K562 (cell line): ENCODE results near the gene SOCS3. TPM values are rescaled to one million over a fixed set of nuclear protein-coding genes. Genes with fewer than 3 reads are reported as not detected.

Experiments used
- CEBPG ChIP-seq, 3 experiments: fragments of 200-800 bp in 1 of 3; sonication (Bioruptor generic) in 1 of 3; sonication (generic) in 1 of 3; formaldehyde crosslinking in 1 of 3; IDR thresholded peaks in 2 of 3; conservative IDR thresholded peaks in 1 of 3; 2 replicates each; pipeline versions ENCODE4 v1.6.1 to v1.8.0; 2016 to 2022; ENCODE audit warnings: missing compliant biosample characterization in 2 of 3, missing genetic modification characterization in 2 of 3, mild to moderate bottlenecking in 1 of 3, missing genetic modification reagents in 1 of 3
- POLR2AphosphoS5 ChIP-seq: IDR thresholded peaks from 2 replicates; pipeline ENCODE4 v1.6.1; 2011; ENCODE audit warnings: mild to moderate bottlenecking, low read depth, low read length, moderate library complexity; ENCODE audit not compliant: control insufficient read depth, insufficient read depth
- SMAD4 ChIP-seq: fragments of 250-450 bp; sonication (Bioruptor Pico); conservative IDR thresholded peaks from 2 replicates; pipeline ENCODE4 v1.8.0; 2021; ENCODE audit warnings: inconsistent platforms, mild to moderate bottlenecking, moderate library complexity
- SMC3 ChIP-seq: conservative IDR thresholded peaks from 2 replicates; pipeline ENCODE4 v1.6.1; 2011; ENCODE audit warnings: low read depth, low read length, improper control_type of control experiment; ENCODE audit not compliant: insufficient read depth
- ZNF589 ChIP-seq: fragments of 200-800 bp; sonication (Bioruptor generic); IDR thresholded peaks from 2 replicates; pipeline ENCODE4 v1.6.1; 2016; ENCODE audit warnings: low read depth, missing genetic modification characterization, missing compliant biosample characterization
- ZNF830 ChIP-seq: fragments of 250-450 bp; sonication (Bioruptor Pico); IDR thresholded peaks from 2 replicates; pipeline ENCODE4 v1.5.0; 2021; ENCODE audit warnings: mild to moderate bottlenecking
- polyA plus RNA-seq, 8 experiments: library from polyadenylated mRNA; depleted of rRNA in 4 of 8; stranded (reverse) in 5 of 8; unstranded in 3 of 8; fragments of >200 nt; fragmentation: Nextera tagmentation in 2 of 8; fragmentation: Illumina TruSeq in 1 of 8; extraction: Ambion mirVana in 2 of 8; extraction: Trizol in 1 of 8; gene quantifications; 2 replicates each; pipeline versions ENCODE4 v1.2.1 to v1.2.3, GENCODE V29; 2011 to 2014; ENCODE audit warnings: inconsistent platforms in 1 of 8, missing spikeins in 1 of 8
- total RNA-seq, 7 experiments: library from RNA; depleted of rRNA in 6 of 7; stranded (reverse); fragments of >200 nt in 6 of 7; fragmentation: Illumina TruSeq in 2 of 7; extraction: Trizol in 2 of 7; gene quantifications; 2 replicates each; pipeline versions ENCODE4 v1.2.1 to v1.2.3, GENCODE V29; 2011 to 2021; ENCODE audit warnings: low replicate concordance in 1 of 7
- TF ChIP-seq, protein P1 (sequence below): sonication (generic); formaldehyde crosslinking; IDR thresholded peaks from 2 replicates; pipeline ENCODE4 v1.8.0; 2023; ENCODE audit warnings: mild to moderate bottlenecking, missing genetic modification reagents
- TF ChIP-seq, protein P2 (sequence below): fragments of 250-450 bp; sonication (Bioruptor Pico); IDR thresholded peaks from 2 replicates; pipeline ENCODE4 v1.5.0; 2020; ENCODE audit warnings: mild to moderate bottlenecking

SOCS3 gene
- total and polyA plus RNA-seq, 9 of the 15 experiments (the other 6 are each of a cell fraction or from before 2014, with no cell fraction given), result 0.56 to 38.9 (median 13.7) TPM

- TF ChIP-seq SMC3, result no peak
- TF ChIP-seq, protein P1, sequence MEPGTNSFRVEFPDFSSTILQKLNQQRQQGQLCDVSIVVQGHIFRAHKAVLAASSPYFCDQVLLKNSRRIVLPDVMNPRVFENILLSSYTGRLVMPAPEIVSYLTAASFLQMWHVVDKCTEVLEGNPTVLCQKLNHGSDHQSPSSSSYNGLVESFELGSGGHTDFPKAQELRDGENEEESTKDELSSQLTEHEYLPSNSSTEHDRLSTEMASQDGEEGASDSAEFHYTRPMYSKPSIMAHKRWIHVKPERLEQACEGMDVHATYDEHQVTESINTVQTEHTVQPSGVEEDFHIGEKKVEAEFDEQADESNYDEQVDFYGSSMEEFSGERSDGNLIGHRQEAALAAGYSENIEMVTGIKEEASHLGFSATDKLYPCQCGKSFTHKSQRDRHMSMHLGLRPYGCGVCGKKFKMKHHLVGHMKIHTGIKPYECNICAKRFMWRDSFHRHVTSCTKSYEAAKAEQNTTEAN (CRISPR knock-in tag), result no peak
- no peak for TF ChIP-seq POLR2AphosphoS5
- TF ChIP-seq ZNF830, result no peak
- no peak for TF ChIP-seq CEBPG (CRISPR knock-in tag; IDR thresholded peaks at IDR 0.05)
- peak in 1 of 2 experiments; percentile 48; a peak in 1 of 4 replicates for TF ChIP-seq CEBPG (tag; conservative IDR thresholded peaks at IDR 0.05 in 1 of 2, IDR thresholded peaks at IDR 0.05 in 1 of 2)
- no peak for TF ChIP-seq SMAD4 (CRISPR knock-in tag)
- no peak for TF ChIP-seq ZNF589 (CRISPR knock-in tag)
- TF ChIP-seq, protein P2, sequence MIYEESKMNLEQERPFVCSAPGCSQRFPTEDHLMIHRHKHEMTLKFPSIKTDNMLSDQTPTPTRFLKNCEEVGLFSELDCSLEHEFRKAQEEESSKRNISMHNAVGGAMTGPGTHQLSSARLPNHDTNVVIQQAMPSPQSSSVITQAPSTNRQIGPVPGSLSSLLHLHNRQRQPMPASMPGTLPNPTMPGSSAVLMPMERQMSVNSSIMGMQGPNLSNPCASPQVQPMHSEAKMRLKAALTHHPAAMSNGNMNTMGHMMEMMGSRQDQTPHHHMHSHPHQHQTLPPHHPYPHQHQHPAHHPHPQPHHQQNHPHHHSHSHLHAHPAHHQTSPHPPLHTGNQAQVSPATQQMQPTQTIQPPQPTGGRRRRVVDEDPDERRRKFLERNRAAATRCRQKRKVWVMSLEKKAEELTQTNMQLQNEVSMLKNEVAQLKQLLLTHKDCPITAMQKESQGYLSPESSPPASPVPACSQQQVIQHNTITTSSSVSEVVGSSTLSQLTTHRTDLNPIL (CRISPR knock-in tag), result no peak
Observed at GRCh38 chr17:78390241-78391050, 30.6 kb upstream of the SOCS3 start (continued).
